Eye (tissue), 1 donor: ENCODE measurements around the gene GPR22.

ENCODE experiments used
- DNase-seq: peaks from one replicate; pipeline ENCODE4 v3.0.0-alpha.2; 2015

Gene GPR22

DNA sequence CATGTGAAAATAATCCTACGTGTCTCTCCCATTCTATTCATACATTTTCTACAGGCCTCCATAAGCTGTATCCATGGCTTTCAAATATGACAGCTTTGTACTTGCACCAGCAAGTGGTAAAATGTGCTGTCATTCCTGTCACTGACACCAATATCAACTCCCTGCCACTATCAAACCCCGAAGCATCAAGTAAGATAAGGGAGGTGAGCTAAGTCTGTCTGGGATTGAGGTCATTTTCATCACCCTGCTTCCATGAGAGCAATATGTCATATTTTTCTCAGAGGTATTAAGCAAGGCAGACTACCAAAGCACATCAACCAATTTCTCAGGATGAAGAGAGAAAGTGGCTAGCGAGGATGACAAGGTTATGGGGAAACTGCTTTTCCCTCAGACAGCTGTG, 11.1 kb downstream of the GPR22 start:
- no peak for DNase-seq

GRCh38 chr7:107482571-107482970, 12.7 kb downstream of the GPR22 start:
- no peak for DNase-seq

GRCh38 chr7:107486041-107486440, 16.2 kb downstream of the GPR22 start:
- no peak for DNase-seq

- DNase-seq: no peak
Measured at GRCh38 chr7:107492875-107493274, 23.0 kb downstream of the GPR22 start.

- no peak for DNase-seq
Measured at GRCh38 chr7:107494315-107494751, 24.5 kb downstream of the GPR22 start.

DNA sequence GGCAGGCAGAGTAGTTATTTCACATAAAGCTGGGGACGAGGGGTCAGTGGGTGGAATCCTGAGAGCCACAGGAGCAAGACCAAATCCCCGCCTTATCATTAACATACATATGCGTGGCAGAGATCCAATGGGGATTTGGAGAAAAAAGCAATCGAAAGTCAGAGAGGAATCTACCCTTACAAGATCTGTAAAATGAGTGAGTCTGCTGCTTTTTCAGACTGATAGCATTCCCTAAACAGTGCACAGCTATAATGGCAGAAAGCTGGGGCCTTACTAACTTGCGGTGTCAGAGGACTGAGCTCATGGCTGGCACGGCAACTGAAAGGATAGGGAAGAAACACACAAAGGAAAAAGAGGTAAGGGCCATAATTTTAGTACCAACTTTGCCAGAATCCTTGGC, 25.0 kb downstream of the GPR22 start:
- no peak for DNase-seq

DNA sequence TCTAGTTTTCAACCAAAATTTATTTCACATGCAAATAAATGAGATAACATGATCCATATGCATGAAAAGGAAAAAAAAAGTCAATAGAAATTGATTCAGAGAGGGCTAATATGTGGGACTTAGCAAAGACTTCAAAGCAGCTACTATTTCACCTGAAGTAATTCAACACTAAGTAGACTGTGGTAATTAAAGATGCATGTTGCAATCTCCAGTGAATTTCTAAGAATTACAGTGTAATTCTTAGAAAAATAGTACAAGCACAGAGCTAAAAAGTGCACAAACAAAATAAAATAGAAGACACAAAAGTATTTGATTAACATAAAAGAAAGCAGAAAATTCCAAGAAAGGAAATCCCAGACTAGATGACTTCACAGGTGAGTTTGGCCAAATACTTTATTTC, 25.7 kb downstream of the GPR22 start:
- no peak for DNase-seq

GRCh38 chr7:107499731-107500130, 29.9 kb downstream of the GPR22 start:
- no peak for DNase-seq

GRCh38 chr7:107501593-107501992, 31.7 kb downstream of the GPR22 start:
- DNase-seq: peak; percentile 17

- no peak for DNase-seq
Measured at GRCh38 chr7:107502154-107502553, 32.3 kb downstream of the GPR22 start.

- DNase-seq: no peak
Measured at GRCh38 chr7:107502797-107503196, 32.9 kb downstream of the GPR22 start.

DNA sequence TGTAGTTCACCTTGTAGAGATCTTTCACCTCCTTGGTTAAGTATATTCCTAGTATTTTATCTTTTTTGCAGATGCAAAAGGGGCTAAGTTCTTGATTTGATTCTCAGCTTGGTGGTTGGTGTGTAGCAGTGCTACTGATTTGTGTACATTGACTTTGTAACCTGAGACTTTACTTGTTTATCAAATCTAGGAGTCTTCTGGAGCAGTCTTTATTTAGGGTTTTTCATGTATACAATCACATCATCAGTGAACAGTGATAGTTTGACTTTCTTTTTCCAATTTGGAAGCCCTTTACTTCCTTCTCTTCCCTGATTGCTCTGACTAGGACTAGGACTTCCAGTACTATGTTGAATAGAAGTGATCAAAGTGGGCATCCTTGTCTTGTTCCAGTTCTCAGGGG, 33.8 kb downstream of the GPR22 start:
- no peak for DNase-seq

DNA sequence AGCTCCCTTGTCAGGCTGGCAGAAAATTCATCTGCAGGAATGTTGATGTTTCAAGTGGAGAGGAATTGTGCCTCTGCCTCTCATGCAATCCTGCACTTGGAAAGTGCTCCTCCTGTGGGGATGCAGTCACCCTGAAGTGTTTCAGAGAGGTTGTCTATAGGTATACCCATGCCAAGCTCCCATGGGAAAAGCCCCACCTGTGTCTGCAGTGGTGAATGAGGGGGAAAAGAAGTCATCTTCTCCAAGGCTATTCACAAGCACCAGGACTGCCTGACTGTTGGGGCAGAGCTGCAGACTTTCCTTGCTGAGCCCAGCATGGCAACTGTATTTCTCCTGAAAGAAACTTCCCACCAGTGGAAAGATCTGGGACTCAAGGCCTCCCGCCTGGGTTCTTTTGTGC, 35.5 kb downstream of the GPR22 start:
- no peak for DNase-seq

GRCh38 chr7:107505997-107506673, 36.3 kb downstream of the GPR22 start:
- DNase-seq: no peak

- DNase-seq: no peak
Measured at GRCh38 chr7:107506674-107507339, 37.0 kb downstream of the GPR22 start.
